Femur (tissue), 1 donor: ENCODE data around the gene AP2B1.

Experiments
- DNase-seq: peaks from one replicate; pipeline ENCODE4 v3.0.0-alpha.2; 2017

Gene AP2B1

GRCh38 chr17:35731917-35732805 is 145.0 kb downstream of the AP2B1 start:
- DNase-seq: no peak

DNA sequence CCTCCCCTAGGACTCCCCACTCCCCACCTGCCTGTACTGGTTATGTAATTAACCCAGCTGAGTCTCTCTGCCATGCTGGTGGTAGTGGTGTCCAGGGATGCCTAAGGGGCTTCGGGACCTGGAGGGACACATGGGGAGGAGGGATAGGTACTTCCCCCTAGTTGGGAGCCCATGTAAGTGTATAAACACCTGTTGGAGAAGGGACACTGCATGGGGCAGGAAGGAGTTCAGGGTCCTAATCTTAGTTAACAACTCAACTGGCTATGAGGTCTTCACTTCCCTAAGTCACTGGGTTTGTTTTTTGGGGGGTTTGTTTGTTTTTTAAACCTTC is 145.6 kb downstream of the AP2B1 start:
- no peak for DNase-seq

GRCh38 chr17:35733366-35733765 is 146.2 kb downstream of the AP2B1 start:
- no peak for DNase-seq

DNA sequence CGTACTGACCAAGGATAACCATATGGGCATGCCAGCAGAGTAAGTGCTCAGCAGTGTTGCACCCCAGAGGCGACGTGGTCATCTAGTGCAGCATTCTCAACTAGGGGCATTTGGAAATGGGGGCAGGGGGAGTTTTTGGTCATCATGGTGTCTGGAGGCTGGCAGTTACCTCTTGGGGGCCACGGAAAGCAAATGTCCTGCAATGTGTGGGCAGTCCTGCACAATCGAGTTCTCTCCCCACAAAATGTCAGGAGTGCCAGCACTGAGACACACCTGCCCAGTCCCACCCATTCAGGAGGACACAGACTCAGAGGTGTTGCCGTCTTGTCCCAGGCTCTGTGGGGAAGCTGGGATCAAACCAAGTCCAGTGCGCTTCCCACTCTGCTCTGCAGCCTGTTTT is 147.3 kb downstream of the AP2B1 start:
- DNase-seq: no peak

DNA sequence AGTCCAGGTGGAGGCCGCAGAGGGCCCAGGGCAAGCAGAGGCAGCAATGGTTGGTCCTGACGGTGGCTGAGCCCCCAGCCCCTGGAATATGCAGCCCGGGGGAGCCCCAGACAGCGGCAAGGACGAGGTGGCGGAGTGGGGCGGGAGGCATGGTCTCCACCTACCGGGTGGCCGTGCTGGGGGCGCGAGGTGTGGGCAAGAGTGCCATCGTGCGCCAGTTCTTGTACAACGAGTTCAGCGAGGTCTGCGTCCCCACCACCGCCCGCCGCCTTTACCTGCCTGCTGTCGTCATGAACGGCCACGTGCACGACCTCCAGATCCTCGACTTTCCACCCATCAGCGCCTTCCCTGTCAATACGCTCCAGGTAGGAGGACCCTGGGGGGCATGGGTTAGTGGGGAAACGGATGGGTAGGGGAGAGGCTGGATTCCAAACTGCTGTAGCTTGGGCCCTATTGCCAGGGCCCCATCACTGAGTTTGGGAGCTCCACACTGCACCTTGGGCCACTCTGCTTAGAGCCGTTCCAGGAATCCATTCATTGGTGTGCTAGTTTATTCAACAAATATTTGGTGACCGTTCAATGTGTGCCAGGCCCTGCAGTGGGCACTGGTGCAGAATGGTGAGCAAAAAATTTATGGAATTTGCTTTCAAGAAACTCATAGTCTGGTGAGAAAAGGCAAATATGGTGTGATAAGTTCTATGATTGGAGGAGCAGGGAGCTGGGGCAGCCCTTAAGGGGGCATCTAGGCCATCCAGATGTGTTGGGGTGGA is 148.1 kb downstream of the AP2B1 start:
- DNase-seq: no peak

- DNase-seq: no peak
Observed at GRCh38 chr17:35736236-35736635, 149.1 kb downstream of the AP2B1 start.

DNA sequence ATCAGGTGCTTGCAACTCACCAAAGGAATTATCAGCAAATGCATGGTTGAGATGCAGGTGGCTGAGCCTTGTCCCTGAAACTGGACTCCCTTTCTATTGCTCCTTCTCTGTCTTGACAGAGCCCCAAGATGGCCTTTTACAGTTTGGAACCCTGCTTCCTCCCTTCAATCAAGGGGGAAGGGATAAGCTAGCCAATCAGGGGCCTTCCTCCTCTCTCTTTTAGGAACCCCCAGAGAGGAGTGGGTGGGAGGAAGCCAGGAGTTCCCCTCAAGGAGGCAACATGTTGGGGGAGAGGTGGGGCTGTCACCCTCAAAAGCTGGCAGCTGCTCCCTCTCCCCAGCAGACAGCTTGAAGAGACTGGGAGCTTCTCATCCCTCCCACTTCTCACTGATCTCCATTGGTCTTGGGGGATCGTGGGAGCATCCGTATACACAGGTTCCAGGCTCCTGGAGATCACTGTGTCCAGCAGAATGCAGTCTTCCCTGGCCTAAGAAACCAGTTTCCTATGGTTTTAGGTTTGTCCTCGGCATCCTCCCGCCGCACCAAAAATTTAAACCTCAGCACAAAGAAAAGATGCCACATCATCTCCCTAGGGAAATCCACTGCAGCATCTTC is 151.5 kb downstream of the AP2B1 start:
- peak; percentile 3 for DNase-seq

DNA sequence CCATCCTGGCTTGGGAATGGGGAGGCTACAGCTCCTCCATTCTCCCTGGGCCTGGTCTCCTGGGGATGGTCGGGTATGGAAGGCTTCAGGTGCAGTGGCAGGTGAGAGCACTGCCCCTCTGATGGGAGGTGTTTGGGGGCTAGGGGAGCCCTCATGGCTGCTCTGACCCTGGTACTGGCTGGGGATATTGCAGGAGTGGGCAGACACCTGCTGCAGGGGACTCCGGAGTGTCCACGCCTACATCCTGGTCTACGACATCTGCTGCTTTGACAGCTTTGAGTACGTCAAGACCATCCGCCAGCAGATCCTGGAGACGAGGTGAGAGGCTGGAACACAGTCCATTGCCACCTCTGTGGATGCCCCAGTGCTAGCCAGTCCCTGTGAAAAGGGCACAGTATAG is 153.1 kb downstream of the AP2B1 start:
- DNase-seq: no peak

- no peak for DNase-seq
Observed at GRCh38 chr17:35740997-35741931, 154.1 kb downstream of the AP2B1 start.

GRCh38 chr17:35742496-35742895 is 155.4 kb downstream of the AP2B1 start:
- no peak for DNase-seq

DNA sequence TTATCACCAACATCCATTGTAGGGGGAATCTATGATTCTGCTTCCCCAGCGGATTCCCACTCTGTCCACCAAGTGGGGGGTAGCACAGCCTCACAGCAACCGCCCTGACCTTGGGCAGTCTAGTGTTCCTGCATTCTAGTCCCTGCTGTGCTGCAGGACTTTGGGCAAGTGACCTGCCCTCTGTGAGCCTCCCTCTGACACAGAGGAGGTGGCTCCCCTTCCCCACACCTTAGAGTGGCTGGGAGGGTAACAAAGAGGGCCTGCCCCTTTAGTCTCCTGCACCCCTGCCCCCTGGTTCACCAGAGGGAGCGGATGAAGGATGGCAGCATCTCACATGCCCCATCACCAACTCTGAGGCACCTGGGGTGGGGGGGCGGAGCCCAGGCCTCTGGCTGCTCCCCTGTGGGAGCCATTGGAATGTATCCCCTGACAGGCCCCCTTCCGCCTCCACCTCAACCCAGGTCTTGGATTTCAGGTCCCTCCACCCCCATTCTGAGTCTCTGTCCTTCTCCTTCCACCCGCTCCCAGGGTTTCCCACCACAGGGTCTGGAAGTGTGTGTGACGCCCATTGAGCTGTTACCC is 155.9 kb downstream of the AP2B1 start:
- DNase-seq: no peak

GRCh38 chr17:35743626-35744328 is 156.7 kb downstream of the AP2B1 start:
- DNase-seq: peak; percentile 55

GRCh38 chr17:35744830-35745229 is 157.7 kb downstream of the AP2B1 start:
- no peak for DNase-seq

GRCh38 chr17:35745246-35745645 is 158.1 kb downstream of the AP2B1 start:
- DNase-seq: no peak

GRCh38 chr17:35745749-35746320 is 158.7 kb downstream of the AP2B1 start:
- no peak for DNase-seq

DNA sequence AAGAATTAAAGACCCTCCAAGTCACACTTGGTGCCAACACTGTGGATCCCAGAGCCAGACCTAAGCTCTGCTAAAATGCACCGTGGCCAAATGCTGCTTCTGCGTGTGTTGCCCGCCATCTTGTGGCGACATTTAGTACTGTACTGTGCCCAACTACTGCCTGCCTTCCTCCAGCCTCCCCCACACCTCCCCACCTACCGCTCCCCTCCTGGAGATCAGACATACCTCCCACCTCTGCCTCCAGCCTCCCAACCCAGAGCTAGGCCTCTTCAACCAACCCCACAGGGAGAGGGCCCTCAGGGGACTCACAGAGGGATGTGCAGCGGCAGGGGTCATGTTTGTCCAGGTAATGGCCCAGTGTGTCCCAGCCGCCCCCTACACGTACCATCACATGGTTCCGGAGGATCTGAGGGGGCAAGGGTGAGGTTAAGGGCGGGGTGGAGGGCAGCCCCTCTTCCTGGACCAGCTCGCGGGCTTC is 160.5 kb downstream of the AP2B1 start:
- DNase-seq: peak; percentile 83

DNA sequence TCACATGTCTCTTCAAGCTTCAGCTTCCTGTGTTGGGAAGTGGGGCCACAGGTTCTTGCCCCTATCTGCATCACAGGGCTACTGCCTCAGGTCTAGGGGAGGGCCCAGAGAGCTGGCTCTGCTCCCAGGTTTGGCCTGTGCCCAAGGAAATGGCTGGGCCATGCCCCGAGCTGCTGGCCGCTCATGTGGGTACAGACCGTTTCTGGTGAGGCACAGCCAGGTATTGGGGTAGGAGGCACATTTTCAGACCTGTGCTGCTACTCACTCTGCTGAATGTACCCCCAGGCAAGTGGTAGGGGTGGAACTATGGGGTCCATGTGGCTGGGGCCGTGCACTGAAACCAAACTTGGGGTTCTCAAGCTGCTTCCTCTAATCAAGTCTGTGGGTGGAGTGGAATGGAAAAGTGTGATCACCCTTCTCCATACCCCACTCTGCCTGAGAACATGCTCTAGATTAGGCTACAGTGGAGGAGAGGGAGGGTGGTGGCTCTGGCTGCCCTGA is 161.3 kb downstream of the AP2B1 start:
- DNase-seq: no peak

- no peak for DNase-seq
Observed at GRCh38 chr17:35748979-35749378, 161.9 kb downstream of the AP2B1 start.

- DNase-seq: no peak
Observed at GRCh38 chr17:35749560-35750412, 162.7 kb downstream of the AP2B1 start.
